Breast epithelium (tissue), 4 donors: Measurements from ENCODE around the gene MLYCD. TPM values are rescaled to one million over a fixed set of nuclear protein-coding genes. Genes with fewer than 3 reads are reported as not detected.
"Not testable (repeated sequence)": the region's sequence is repeated elsewhere in the genome, so short reads cannot be mapped to it uniquely, and the experiment has no call there.

ENCODE experiments used
- DNase-seq, 2 donors: peaks; one replicate each; pipeline ENCODE4 v3.0.0-alpha.2; 2019; ENCODE audit warnings: low spot score in 2 of 2
- H3K27ac ChIP-seq, 2 donors: fragments of 200-600 bp; sonication (generic) in 1 of 2; one replicate each; pipeline ENCODE4 v1.5.1; 2016 to 2019; ENCODE audit warnings: mild to moderate bottlenecking in 1 of 2
- H3K27me3 ChIP-seq, 2 donors: fragments of 200-600 bp; sonication (generic) in 1 of 2; one replicate each; pipeline versions ENCODE4 v1.5.1 to v1.6.0; 2017 to 2019; ENCODE audit warnings: control low read depth in 1 of 2, mild to moderate bottlenecking in 1 of 2
- H3K36me3 ChIP-seq: fragments of 200-600 bp; one replicate; pipeline ENCODE4 v1.5.1; 2019
- H3K4me1 ChIP-seq, 2 donors: fragments of 200-600 bp; sonication (generic); one replicate each; pipeline ENCODE4 v1.5.1; 2016 to 2019; ENCODE audit warnings: control low read depth in 1 of 2
- H3K4me3 ChIP-seq, 3 donors: fragments of 200-600 bp; sonication (generic); 1 replicate in 2 of 3; 2 replicates in 1 of 3; pipeline ENCODE4 v1.5.1; 2016 to 2019; ENCODE audit warnings: mild to moderate bottlenecking in 3 of 3, moderate library complexity in 2 of 3
- H3K9me3 ChIP-seq, 2 donors: fragments of 200-600 bp; sonication (generic) in 1 of 2; one replicate each; pipeline ENCODE4 v1.5.1; 2016 to 2019; ENCODE audit warnings: control low read depth in 1 of 2
- CTCF ChIP-seq, 3 donors: fragments of 450-650 bp; IDR thresholded peaks; one replicate each; pipeline ENCODE4 v1.5.1; 2016 to 2017; ENCODE audit warnings: antibody characterized with exemption in 3 of 3, mild to moderate bottlenecking in 3 of 3, moderate library complexity in 3 of 3
- POLR2A ChIP-seq: fragments of 450-650 bp; IDR thresholded peaks from one replicate; pipeline ENCODE4 v1.6.1; 2016; ENCODE audit warnings: antibody characterized with exemption, mild to moderate bottlenecking, moderate library complexity
- POLR2AphosphoS5 ChIP-seq, 3 donors: sonication (generic); formaldehyde crosslinking; IDR thresholded peaks; one replicate each; pipeline ENCODE4 v1.6.1; 2017; ENCODE audit warnings: antibody characterized with exemption in 3 of 3
- intact Hi-C: fragments of 100-400 bp; cut with DNase I; formaldehyde crosslinking; loops from one replicate; pipeline ENCODE4 v1.15.1; 2023; ENCODE audit warnings: low total_unique reads
- total RNA-seq, 3 donors: library from RNA; depleted of rRNA; stranded (reverse); fragments of >200 nt; gene quantifications; one replicate each; pipeline ENCODE4 v1.1.0, GENCODE V29; 2016

Gene MLYCD
- total RNA-seq, 3 donors from 2014 or later: 9.5 to 17.0 (median 12.1) TPM

DNA sequence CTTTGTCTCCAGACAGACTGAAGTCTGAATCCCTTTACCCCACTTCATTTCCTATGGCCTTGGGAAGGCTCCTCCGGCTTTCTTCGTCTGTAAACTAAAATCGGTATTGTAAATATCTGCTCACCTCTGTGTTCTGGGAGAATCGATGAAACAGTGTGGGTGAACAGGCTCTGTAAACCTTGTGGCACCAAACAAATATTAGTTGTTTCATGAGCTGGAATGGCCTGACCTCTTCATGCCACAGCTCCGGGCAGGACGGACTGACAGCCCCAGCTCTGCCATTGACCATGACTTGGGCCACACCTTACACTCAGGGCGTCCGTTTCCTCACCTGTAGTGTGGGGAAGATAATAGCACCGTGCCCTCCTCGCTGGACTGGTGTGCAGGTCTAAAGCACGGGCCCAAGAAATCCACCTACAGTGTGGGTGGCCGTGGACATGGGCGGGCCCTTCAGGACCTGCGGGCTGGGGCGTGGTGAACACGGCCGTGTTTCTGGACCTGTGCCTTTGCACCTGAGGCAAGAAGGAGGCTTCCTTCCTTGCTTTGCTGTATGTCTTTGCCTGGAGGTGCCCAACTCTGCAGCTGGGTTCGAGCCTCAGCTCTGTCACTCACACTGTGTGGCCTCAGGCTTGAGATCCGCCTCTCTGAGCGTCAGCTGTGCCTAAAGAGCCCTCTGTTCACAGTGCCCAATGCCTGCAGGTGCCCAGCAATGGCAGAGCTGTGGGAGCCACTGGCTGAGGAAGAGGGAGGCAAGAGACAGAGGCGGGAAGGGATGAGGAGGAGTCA lies 48.1 kb downstream of the MLYCD start:
- no peaks in the 10 kb centered on the region for H3K36me3 ChIP-seq
- no peak overlapping the region for H3K4me3 ChIP-seq
- TF ChIP-seq CTCF (IDR thresholded peaks at IDR 0.05): no peak
- no peak for TF ChIP-seq POLR2A
- TF ChIP-seq POLR2AphosphoS5 (IDR thresholded peaks at IDR 0.05): no peak
- H3K9me3 ChIP-seq: no peaks in the 10 kb centered on the region
- no peak for DNase-seq
- intact Hi-C loops: no loop called here
- no peaks in the 10 kb centered on the region for H3K4me1 ChIP-seq
- H3K27ac ChIP-seq: no peak overlapping the region
- H3K27me3 ChIP-seq: no peaks in the 10 kb centered on the region

DNA sequence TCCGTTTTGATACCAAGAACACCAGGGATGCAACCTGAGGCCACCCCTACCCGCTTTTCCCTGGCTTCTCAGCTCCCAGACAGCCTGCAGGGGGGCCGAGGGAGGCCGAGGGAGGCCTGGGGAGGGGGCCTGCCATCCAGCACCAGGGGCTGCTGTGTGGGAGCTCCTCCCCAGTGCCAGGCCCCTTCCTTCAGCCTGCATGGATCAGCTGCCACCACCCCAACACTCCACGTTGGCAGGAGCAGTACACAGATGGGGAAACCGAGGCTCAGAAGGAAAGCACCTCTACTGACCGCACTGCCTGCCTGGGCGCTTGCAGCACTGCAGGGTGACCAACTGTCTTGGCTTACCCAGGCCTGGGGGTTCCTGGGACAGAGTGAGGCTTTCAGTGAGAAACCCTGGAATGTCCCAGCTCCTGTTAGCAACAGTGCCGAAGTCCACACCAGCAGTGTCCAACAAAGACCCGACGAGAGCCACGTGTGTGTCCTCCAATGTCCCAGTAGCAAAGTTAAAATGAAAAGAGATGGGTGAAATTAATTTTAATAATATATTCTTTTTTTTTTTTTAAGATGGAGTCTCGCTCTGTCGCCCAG lies 48.8 kb downstream of the MLYCD start:
- no peaks in the 10 kb centered on the region for H3K27me3 ChIP-seq
- no peak for TF ChIP-seq CTCF (IDR thresholded peaks at IDR 0.05)
- no peak for TF ChIP-seq POLR2AphosphoS5 (IDR thresholded peaks at IDR 0.05)
- TF ChIP-seq POLR2A: no peak
- DNase-seq: no peak

GRCh38 chr16:83948914-83949723 lies 50.2 kb downstream of the MLYCD start:
- Histone ChIP-seq H3K9me3 (no peaks in the 10 kb centered on the region), H3K27me3 (no peaks in the 10 kb centered on the region), H3K4me3 (no peak overlapping the region), H3K27ac (no peak overlapping the region), H3K4me1 (peaks cover 0 to 8% of the 10 kb centered on the region in 2 donors), H3K36me3 (no peaks in the 10 kb centered on the region)
- no peak for DNase-seq
- TF ChIP-seq POLR2A: no peak
- no peak for TF ChIP-seq POLR2AphosphoS5 (IDR thresholded peaks at IDR 0.05)
- TF ChIP-seq CTCF (IDR thresholded peaks at IDR 0.05): no peak
- intact Hi-C loops: no loop called here

More for the DNA sequence above, 48.8 kb downstream of the MLYCD start:
- H3K4me1 ChIP-seq: peaks cover 0 to 3% of the 10 kb centered on the region in 2 donors
- H3K36me3 ChIP-seq: no peaks in the 10 kb centered on the region
- no peak overlapping the region for H3K4me3 ChIP-seq
- intact Hi-C loops: no loop called here
- no peak overlapping the region for H3K27ac ChIP-seq
- H3K9me3 ChIP-seq: no peaks in the 10 kb centered on the region

DNA sequence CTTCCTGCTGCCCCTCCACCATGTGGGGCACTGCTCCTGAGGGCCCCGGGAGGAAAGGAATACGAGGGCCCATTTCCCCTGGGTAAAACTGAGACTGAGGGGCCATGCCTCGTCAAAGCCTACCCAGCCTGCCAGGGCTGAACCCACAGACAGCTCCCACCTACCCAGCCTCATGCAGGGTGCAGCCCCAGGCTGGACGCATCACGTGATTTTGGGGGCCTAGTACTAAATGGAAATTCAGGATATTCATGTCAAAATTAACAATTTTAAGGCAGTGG lies 50.7 kb downstream of the MLYCD start:
- no peaks in the 10 kb centered on the region for H3K36me3 ChIP-seq
- intact Hi-C loops: no loop called here
- H3K27ac ChIP-seq: no peak overlapping the region
- no peak overlapping the region for H3K4me3 ChIP-seq
- no peak for DNase-seq
- no peak for TF ChIP-seq POLR2A
- TF ChIP-seq POLR2AphosphoS5 (IDR thresholded peaks at IDR 0.05): no peak
- TF ChIP-seq CTCF (IDR thresholded peaks at IDR 0.05): no peak
- peaks cover 0 to 8% of the 10 kb centered on the region in 2 donors for H3K4me1 ChIP-seq
- H3K9me3 ChIP-seq: no peaks in the 10 kb centered on the region
- H3K27me3 ChIP-seq: no peaks in the 10 kb centered on the region

- H3K36me3 ChIP-seq, H3K27ac ChIP-seq, H3K4me1 ChIP-seq, intact Hi-C loops, H3K27me3 ChIP-seq, H3K4me3 ChIP-seq, H3K9me3 ChIP-seq, DNase-seq: not testable (repeated sequence)
Measured at GRCh38 chr16:83950862-83951399, 52.0 kb downstream of the MLYCD start.
